Measurements from ENCODE around the gene PNMA6F.
"Not testable (repeated sequence)": the region's sequence is repeated elsewhere in the genome, so short reads cannot be mapped to it uniquely, and the experiment has no call there.

Gene PNMA6F

DNA sequence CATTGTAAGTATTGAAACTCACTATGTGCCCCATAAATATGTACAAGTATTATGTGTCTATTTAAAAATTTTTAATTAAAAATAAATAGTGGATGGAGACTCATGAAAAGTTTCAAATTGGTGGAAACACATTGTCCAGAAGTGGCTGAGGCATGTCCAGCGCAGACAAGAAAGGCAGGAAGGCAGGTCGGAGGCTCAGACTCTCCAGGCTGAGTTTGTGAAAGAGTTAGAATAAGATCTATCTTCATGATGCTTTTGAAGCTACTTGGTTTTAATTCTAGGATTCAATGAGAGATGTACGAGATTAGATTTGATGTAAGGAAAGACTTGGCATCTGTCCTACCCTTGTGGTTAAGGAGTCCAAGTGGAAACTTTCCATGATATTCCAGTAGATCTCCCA lies 19.8 kb downstream of the PNMA6F start:
- no peak for DNase-seq

DNA sequence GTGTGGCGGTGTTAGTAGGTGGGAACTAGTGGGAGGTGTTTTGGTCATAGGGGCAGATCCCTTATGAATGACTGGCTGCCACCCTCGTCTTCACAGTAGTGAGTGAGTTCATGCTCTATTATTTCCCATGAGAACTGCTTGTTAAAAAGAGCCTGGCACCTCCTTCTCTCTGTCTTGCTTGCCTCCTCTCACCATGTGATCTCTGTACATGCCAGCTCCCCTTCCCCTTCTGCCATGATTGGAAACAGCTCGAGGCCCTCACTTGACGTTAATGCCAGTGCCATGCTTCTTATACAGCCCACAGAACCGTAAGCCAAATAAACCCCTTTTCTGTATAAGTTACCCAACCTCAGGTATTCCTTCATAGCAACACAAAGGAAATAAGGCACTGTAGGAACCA lies 21.7 kb downstream of the PNMA6F start:
- no peak for DNase-seq

DNA sequence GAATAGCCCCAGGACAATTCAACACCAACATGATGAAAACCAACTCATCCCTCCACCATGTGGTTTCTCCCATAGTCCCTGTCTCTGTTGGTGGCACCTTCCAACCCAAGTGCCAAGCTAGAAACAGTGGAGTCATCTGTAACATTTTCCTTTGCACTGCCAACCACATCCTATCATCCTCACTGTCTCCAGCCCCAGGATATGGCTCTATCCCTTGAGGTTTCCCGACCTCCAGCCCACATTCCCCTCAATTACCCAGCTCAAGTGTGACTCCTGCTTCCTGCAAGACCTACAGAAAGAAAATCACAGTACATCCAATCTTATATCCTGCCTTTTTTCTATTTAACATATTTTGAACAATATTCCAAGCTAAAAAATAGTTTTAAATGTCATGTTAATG lies 24.2 kb downstream of the PNMA6F start:
- DNase-seq = no peak

DNA sequence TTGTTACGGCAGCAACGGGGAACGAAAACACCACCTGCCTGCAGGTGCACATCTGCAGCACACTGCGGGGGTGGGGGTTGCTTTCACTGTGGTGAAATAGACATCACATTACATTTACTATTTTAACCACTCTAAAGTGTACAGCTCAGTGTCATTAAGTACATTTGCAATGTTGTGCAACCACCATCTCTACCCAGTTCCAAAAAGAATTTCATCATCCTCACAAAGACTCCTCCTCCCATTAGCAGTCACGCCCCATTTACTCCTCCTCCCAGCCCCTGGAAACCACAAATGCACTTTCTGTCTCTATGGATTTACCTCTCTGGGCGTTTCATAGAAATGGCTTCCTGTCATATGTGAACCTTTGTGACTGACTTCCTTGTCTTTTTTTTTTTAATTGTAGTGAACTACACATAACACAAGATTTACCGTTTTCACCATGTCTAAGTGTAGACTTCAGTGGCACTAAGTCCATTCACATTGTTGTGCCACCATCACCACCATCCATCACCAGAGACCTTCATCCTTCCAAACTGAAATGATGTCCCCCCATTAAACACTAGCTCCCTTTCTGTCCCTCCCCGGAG lies 28.0 kb downstream of the PNMA6F start:
- not testable (repeated sequence) for DNase-seq

DNA sequence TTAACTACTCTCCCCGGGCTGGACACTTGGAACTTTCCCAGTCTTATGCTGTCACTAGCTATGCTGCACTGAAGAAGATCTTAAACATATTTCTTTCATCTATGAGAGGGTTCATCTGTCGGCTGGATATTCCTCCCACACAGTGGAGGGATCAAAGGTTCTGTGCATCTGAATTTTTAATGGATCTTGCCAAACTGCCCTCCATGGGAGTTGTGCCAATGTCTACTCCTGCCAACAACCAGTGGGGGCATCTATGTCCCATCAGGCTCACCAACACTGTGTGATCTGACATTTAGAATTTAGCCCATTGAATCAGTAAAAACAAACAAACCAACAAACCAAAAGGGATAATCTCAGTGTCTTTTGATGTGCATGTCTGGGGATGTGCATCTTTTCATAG lies 32.8 kb downstream of the PNMA6F start:
- DNase-seq = not testable (repeated sequence)

DNA sequence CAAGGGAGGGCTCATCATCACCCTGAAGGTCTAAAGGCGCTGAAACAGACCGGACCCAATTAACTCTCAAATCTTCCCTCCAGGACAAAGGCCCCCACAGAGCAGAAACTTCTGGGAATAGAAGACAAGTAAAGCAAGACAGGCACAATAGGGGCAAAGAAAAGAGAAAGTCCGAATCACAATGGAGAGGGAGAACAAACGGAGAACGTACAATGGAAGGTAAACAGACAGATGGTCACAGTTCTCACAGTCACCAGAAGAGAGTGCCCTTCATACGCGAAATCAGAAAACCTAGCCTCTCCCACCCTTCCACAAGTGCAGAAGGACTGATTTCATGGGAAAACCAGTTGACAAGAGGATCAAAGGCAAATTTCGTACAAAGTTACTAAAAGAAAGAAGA lies 35.9 kb downstream of the PNMA6F start:
- not testable (repeated sequence) for DNase-seq

DNA sequence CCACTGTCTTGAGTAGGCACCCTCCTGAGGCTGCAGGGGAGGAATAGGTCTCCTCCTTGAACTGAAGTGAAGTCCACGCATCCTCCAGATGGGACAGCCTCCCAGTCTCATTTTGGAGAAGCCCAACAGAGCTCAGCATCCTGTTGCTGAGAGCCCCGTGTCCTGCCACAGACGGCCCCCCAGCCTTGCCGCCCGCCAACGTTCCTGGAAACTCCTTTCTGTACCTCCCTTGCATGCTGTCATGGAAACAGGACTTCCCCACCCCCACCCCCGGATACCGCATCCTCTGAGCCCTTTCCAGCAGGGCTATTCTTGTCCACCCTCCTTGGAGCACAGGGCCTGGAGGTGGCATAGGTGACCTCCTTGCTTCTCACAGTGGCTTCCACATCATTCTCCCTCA lies 37.6 kb downstream of the PNMA6F start:
- DNase-seq = not testable (repeated sequence)

DNA sequence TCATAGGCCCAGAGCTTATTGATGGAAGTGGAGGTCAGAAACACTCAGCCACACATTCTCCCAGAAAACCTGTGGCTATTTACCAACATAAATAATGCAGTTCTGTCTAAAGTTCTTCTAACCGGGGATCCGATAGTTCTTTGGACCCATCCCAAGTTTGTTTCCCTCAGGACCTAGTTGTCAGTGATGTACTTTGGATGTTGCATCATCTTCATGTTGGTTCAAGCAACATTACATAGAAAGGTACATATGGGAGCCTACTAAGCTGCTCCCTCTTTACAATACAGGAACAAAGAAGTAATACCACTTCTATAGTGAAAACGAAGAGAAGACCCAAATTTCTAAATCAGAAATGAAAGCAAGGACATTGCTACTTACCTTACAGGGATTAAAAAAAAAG lies 39.8 kb downstream of the PNMA6F start:
- DNase-seq = not testable (repeated sequence)

DNA sequence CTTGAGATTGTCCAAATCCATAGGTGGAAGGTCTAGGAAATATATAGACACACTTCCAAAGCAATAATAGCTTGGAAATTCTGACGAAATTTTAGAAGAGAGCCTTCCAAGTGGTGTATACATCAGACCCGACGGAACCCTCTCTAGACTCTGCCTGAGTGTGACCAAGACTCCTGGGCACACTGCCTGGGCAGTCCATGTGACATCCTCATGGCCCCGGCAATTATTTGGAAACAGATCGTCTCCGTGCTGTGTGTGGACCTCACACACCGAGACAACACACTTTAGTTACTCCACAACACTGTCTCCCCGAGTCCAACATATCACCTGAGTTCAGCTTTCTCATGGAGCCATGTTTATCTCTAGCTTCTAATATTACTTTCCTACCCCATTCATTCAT lies 42.3 kb downstream of the PNMA6F start:
- not testable (repeated sequence) for DNase-seq

DNA sequence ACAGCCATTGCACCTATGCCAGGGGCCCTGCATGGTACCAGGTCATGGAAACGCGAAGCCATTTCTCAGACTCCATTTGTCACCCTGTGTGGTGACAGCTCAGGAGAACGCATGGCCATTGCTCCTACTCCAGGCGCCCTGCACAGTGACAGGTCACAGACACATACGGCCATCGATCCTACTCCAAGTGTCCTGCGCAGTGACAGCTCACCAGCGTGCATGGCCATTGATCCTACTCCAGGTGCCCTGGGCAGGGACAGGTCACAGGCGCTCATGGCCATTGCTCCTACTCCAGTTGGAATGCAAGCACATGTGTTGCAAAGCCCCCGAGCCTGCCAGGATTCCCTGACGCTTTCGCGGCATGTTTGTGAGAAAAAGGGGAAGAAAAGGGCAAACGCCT lies 45.5 kb downstream of the PNMA6F start:
- not testable (repeated sequence) for DNase-seq

DNA sequence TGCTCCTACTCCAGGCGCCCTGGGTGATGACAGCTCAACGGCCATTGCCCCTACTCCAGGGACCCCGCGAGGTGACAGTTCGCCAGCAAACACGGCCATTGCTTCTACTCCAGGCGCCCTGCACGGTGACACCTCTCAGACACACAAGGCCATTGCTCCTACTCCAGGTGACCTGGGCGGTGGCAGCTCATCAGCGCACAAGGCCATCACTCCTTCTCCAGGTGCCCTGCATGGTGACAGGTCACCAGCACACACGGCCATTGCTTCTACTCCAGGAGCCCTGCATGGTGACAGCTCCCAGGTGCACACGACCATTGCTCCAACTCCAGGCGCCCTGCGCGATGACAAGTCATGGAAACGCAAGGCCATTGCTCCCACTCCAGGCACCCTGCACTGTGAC lies 46.1 kb downstream of the PNMA6F start:
- DNase-seq = not testable (repeated sequence)

DNA sequence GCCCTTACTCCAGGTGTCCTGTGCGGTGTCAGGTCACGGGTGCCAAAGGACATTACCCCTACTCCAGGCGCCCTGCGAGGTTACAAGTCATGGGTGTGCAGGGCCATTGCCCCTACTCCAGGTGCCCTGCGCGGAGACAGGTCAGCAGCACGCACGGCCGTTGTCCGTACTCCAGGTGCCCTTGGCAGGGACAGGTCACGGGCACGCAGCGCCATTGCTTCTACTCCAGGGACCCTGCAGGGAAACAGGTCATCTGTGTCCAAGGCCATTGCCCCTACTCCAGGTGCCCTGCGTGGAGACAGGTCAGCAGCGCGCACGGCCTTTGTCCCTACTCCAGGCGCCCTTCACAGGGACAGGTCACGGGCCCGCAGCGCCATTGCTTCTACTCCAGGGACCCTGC lies 49.0 kb downstream of the PNMA6F start:
- DNase-seq = not testable (repeated sequence)

DNA sequence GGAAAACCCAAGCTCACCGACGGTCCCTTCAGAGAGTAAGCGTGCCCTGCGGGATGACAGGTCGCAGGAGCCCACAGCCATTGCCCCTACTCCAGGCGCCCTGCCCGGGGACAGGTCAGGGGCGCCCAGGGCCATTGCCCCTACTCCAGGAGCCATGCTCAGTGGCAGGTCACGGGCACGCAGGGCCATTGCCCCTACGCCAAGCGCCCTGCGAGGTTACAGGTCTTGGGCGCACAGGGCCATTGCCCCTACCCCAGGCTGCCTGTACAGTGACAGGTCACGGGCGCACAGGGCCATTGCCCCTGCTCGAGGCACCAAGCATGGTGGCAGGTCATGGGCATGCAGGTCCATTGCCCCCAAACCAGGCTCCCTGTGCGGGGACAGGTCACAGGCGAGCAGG lies 49.5 kb downstream of the PNMA6F start:
- not testable (repeated sequence) for DNase-seq
